Epithelial cell of esophagus (primary cell): ENCODE data around the gene CALHM3.

Experiments used
- DNase-seq: peaks from one replicate; pipeline ENCODE4 v3.0.0; 2010; ENCODE audit warnings: low read depth
- H3K4me3 ChIP-seq: 2 replicates; pipeline ENCODE4 v1.5.1; 2011; ENCODE audit warnings: mild to moderate bottlenecking, low read length, control low read depth
- TF ChIP-seq, protein P1 (sequence below): IDR thresholded peaks from 2 replicates; pipeline ENCODE4 v1.5.1; 2011; ENCODE audit warnings: low read depth, mild to moderate bottlenecking, low read length, control low read depth, inconsistent platforms; ENCODE audit not compliant: insufficient read depth; ENCODE audit errors: missing control alignments

Gene CALHM3

DNA sequence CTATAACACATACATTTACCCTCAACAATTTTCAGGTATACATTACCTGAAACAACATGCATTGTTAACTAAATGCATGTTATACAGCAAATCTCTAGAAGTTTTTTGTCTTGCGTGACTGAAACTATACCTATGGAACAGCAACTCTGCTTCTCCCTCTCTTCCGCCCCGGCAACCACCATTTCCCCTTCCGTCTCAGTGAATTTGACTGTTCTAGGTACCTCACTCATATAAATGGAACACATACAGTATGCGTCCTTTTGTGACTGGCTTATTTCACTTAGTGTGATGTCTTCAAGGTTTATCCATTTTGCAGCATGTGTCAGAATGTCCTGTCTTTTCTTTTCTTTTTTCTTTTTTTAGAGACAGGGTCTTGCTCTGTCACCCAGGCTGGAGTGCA lies 49.4 kb downstream of the CALHM3 start:
- no peak overlapping the region for H3K4me3 ChIP-seq
- TF ChIP-seq, protein P1, sequence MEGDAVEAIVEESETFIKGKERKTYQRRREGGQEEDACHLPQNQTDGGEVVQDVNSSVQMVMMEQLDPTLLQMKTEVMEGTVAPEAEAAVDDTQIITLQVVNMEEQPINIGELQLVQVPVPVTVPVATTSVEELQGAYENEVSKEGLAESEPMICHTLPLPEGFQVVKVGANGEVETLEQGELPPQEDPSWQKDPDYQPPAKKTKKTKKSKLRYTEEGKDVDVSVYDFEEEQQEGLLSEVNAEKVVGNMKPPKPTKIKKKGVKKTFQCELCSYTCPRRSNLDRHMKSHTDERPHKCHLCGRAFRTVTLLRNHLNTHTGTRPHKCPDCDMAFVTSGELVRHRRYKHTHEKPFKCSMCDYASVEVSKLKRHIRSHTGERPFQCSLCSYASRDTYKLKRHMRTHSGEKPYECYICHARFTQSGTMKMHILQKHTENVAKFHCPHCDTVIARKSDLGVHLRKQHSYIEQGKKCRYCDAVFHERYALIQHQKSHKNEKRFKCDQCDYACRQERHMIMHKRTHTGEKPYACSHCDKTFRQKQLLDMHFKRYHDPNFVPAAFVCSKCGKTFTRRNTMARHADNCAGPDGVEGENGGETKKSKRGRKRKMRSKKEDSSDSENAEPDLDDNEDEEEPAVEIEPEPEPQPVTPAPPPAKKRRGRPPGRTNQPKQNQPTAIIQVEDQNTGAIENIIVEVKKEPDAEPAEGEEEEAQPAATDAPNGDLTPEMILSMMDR, result no peak
- DNase-seq, result no peak

DNA sequence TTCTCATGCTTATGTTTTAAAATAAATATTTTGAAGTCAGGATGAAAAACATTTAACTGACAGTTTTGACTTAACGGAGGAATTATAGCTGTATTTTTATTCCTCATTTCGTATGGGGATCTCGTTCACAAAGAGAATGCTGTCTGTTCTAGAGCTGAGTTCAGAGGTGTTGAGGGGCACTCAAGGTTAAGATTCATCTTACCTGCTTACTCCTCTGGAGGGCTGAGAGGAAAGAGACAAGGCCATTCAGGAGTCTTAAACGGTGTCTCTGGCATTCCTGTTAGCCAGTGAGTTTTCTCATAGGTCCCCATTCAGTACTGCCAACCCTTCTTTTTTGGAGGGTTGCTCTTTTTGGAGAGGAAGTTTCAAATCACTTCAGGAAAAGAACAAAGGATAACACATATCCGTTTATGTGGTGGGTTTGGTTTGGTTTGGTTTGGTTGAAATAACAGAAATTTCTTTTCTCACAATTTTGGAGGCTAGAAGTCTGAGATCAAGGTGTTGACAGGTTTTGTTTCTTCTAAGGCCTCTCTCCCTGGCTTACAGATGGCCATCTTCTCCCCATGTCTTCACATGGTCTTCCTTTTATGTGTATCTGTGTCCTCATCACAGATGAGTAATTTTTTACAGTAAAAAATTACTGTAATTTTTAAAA lies 49.9 kb downstream of the CALHM3 start:
- H3K4me3 ChIP-seq, result no peak overlapping the region
- TF ChIP-seq, protein P1, result no peak
- DNase-seq, result no peak

DNA sequence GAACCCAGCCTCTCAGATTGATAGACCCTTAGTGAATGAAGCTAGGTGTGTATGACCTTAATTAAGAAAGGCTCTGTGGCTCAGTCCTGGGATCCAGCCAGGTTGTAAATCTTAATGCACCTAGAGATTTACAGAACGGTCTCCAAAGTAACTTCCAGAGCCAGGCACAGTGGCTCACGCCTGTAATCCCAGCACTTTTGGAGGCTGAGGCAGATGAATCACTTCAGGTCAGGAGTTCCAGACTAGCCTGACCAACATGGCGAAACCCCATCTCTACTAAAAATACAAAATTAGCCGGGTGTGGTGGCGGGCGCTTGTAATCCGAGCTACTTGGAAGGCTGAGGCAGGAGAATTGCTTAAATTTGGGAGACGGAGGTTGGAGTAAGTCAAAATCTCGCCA lies 51.2 kb downstream of the CALHM3 start:
- DNase-seq, result no peak
- TF ChIP-seq, protein P1, result no peak

DNA sequence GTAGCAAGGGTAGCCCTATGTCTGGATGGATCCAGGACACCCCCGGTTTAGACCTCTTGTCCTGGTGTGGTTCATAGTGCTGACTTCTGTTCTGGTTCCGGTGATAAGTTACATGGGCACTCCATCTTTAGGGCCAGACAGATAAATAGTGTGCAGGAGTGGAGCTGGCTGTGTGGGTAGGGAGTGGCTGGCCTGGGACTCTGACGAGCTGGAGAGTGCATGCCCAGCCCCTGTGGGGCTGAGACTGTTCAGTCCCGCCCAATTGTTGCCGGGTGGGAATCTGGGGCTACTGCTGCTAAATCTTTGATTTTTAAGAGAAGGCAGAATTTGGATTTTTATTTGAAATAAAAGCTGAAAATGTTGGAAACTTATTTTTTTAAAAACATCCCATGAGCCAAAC lies 55.3 kb downstream of the CALHM3 start:
- no peak overlapping the region for H3K4me3 ChIP-seq
- DNase-seq, result no peak
- TF ChIP-seq, protein P1, result no peak

More for the DNA sequence above, 51.2 kb downstream of the CALHM3 start:
- no peak overlapping the region for H3K4me3 ChIP-seq
